Right lobe of liver (tissue), 4 donors: ENCODE results near the gene MZF1.

Experiments
- CTCF ChIP-seq, 4 donors: fragments of 200-600 bp in 3 of 4; fragments of 450-650 bp in 1 of 4; IDR thresholded peaks; one replicate each; pipeline versions ENCODE4 v1.5.1 to v1.8.0; 2016 to 2022; ENCODE audit warnings: antibody characterized with exemption in 4 of 4, mild to moderate bottlenecking in 2 of 4
- POLR2A ChIP-seq: fragments of 450-650 bp; IDR thresholded peaks from one replicate; pipeline ENCODE4 v1.6.1; 2017; ENCODE audit warnings: antibody characterized with exemption, mild to moderate bottlenecking
- donor health status: DM: no; HTN: no; CAD: no.
- donor health status: DM: no; HTN: no; CAD: no.
- donor health status: DM: no; HTN: yes; CAD: no.

DNA sequence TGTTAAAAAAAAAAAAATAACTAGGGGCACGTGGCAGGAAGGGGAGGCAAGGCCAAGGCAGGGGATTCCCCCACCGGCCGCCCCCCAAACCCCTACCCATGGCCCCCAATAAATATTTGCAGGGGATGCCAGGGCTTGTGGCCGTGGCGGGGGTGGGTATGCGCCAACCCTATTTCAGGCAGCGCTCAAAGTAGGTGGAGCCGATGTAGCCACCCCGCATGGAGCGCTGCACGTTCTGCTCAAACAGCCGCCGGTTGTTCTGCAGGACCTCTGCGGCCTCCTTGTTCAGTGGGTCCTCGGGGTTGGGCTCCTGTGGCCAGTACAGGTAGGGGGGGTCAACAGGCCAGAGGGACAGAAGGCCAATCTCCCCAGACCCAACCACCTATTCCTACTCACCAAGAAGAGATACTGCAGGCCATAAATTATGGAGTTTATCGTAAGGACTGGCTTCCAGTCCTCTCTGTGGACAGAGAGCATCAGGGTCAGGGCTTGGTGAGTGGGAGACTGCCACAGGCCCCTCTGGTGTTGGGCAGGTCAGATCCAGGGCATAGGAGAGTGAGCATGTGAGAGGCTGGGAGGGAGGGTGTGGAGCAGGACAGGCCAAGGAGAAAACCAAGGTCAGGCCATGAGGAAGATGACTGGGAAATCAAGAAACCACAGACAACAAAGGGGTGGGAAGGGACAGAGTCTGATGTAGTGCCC is 17.1 kb downstream of the MZF1 start:
- TF ChIP-seq CTCF (IDR thresholded peaks at IDR 0.05) (no peak), POLR2A (no peak)
